SJCRH30 (cell line): Measurements from ENCODE around the gene NAA25. TPM values are rescaled to one million over a fixed set of nuclear protein-coding genes. Genes with fewer than 3 reads are reported as not detected.

Experiments
- DNase-seq, 2 experiments: peaks; one replicate each; pipeline ENCODE4 v3.0.0-alpha.2; 2015 to 2020
- H3K27ac ChIP-seq: fragments of 250-450 bp; sonication (Bioruptor Pico); 2 replicates; pipeline ENCODE4 v1.5.1; 2020; ENCODE audit warnings: mild to moderate bottlenecking, moderate library complexity
- H3K27me3 ChIP-seq: fragments of 250-450 bp; sonication (Bioruptor Pico); 2 replicates; pipeline ENCODE4 v1.5.1; 2020; ENCODE audit warnings: mild to moderate bottlenecking, moderate library complexity
- H3K36me3 ChIP-seq: fragments of 250-450 bp; sonication (Bioruptor Pico); 2 replicates; pipeline ENCODE4 v1.5.1; 2020; ENCODE audit warnings: mild to moderate bottlenecking, moderate library complexity
- H3K4me1 ChIP-seq: fragments of 250-450 bp; sonication (Bioruptor Pico); 2 replicates; pipeline ENCODE4 v1.5.1; 2020; ENCODE audit warnings: mild to moderate bottlenecking, moderate library complexity
- H3K4me3 ChIP-seq: fragments of 250-450 bp; sonication (Bioruptor Pico); 2 replicates; pipeline ENCODE4 v1.5.1; 2020; ENCODE audit warnings: mild to moderate bottlenecking, moderate library complexity
- H3K9me3 ChIP-seq: fragments of 250-450 bp; sonication (Bioruptor Pico); replicated peaks from 2 replicates; pipeline ENCODE4 v1.5.1; 2020; ENCODE audit warnings: mild to moderate bottlenecking, moderate library complexity
- total RNA-seq: library from RNA; depleted of rRNA; stranded (reverse); fragments of >200 nt; shearing (Covaris generic); gene quantifications from 2 replicates; pipeline ENCODE4 v1.2.3, GENCODE V29; 2014; rRNA removed

Gene NAA25
- 25.7 and 31.1 TPM in 2 replicates for total RNA-seq

DNA sequence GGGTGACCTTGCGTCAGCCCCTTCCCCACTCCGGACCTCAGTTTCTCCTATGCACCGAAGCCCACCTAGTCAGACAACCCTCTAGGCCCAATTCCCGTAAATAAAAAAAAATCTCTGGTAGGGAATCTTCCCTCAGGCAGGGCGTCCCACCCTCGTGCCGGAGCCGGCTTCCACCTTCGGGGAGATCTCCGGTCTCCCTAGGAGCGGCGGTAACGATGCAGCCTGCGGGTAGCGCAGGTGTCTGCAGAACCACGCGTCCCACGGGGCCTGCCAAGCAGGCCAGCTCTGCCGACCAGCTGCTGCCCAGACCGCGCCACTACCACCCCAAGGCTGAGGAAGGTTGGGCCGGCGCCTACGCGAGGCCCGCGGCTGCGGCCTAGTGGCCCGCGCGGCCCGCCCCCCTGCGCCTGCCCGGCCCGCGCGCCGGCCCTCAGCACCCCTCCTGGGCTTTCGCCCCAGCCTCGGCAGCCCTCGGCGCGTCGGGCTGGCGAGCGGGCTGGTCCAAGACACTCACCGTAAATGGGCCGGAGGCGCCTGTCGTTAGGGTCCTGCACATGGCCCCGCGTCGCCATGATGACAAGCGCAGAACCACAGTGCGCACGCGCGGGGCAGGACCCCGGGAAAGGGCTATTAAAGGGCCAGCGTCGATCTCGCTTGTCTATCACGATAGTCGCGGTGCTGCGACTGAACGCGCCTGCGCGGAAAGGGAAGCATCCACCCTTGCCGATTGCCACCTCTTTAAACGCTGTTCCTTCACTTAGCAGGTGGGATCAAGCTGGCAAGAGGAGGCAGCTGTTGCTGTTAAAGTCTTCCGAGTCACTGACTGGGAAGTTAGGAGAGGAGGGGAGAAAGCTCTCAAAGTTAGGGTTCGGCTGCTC is at the start of gene NAA25:
Gene NAA25, minus strand, starts transcription at position 582 of the 878 bp plus-strand sequence. Its CDS starts 10 bp downstream, at position 572.
- H3K4me3 ChIP-seq = peak within 1 kb of the TSS; percentile 85
- peak; percentile 90 to 92 for DNase-seq
- H3K36me3 ChIP-seq = peaks cover 11% of the 10 kb centered on the region; the same call in 1 of the 2 replicates
- peak within 1 kb of the TSS; percentile 80 for H3K27ac ChIP-seq
- no peaks in the 10 kb centered on the region for H3K27me3 ChIP-seq
- no peaks in the 10 kb centered on the region for H3K9me3 ChIP-seq
- no peaks in the 10 kb centered on the region for H3K4me1 ChIP-seq

DNA sequence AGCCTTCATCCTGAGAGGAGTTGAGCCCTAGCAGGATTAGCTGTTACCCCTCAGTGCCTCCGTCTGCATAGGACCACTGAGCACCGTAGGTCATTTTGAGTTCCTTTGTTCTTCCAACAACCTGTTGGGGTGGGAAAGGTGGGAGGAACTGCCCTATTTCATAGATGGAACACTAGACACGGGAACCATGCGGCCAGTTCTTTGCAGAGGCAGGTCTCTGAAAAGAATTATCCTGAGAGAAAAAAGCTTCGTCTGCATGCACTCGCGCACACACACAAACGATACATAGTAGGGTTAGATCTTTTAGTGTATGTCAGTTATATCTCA is 45.3 kb upstream of the NAA25 start:
- Histone ChIP-seq H3K4me3 (no peak overlapping the region), H3K9me3 (no peaks in the 10 kb centered on the region; the same call in 1 of the 2 replicates), H3K27ac (no peak overlapping the region), H3K27me3 (no peaks in the 10 kb centered on the region), H3K4me1 (no peaks in the 10 kb centered on the region), H3K36me3 (peaks cover 18% of the 10 kb centered on the region)
- no peak for DNase-seq

DNA sequence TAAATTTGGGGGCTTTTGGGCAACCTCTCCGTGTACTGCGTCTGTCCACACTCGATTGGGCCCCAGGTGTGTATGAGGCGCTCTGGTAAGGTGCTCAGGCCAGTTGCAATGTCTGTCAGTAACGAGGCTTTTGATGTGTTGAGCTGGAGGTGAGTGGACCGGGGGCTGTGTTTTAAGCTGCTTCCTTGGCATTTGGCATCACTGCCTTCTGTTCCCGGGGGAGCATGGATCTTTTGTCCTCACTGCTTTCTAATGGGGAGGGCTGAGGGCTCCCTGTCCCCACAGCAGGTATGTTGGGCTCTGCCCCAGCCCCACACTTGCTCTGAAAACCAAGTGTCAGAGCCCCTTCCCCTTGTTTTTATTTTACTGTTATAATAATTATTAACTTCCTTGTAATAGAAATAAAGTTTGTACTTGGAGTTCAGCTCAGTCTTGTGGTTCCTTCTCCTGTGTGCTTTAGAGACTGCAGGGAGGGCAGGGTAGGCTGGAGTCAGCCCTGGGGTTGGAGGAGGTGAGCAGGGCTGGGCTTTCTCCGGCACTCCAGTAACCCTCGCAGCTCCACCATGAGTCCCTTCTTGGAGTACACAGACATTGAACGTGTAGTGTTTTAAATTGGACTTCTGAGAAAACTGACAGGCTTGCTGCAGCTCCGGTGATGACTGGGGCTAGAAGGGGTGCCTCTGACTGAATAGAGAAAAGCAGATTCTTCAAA is 44.8 kb upstream of the NAA25 start:
- H3K9me3 ChIP-seq = no peaks in the 10 kb centered on the region; the same call in 1 of the 2 replicates
- no peaks in the 10 kb centered on the region for H3K4me1 ChIP-seq
- no peak for DNase-seq
- H3K27me3 ChIP-seq = no peaks in the 10 kb centered on the region
- H3K27ac ChIP-seq = no peak overlapping the region
- H3K36me3 ChIP-seq = peaks cover 22% of the 10 kb centered on the region
- no peak overlapping the region for H3K4me3 ChIP-seq

DNA sequence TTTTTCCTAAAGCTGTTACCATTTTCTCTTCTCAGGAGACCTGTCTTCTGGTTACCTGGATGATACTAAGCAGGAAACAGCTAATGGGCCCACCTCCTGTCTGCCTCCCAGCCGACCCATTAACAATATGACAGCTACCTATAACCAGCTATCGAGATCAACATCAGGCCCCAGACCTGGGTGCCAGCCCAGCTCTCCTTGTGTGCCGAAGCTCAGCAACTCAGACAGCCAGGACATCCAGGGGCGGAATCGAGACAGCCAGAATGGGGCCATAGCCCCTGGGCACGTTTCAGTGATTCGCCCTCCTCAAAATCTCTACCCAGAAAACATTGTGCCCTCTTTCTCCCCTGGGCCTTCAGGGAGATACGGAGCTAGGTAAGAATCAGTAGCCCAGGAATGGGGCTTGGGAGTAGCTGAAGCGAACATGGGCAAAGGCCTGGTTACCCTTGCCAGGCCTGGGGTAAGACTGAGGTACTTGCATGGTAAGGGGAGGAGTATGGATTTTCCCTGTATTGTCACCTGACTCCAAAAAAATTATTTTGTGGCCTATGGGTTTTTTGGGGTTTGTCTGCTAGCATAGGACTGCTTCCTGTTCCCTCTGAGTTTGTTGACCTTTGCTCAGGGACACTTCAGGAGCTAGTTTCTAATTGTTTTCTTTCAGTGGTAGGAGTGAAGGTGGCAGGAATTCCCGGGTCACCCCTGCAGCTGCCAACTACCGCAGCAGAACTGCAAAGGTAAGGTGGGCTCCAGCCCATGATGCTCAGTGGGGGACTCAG is 43.4 kb upstream of the NAA25 start:
- H3K36me3 ChIP-seq = peaks cover 29% of the 10 kb centered on the region
- no peak for DNase-seq
- no peak overlapping the region for H3K27ac ChIP-seq
- H3K4me3 ChIP-seq = no peak overlapping the region
- no peaks in the 10 kb centered on the region for H3K27me3 ChIP-seq
- H3K4me1 ChIP-seq = no peaks in the 10 kb centered on the region
- no peaks in the 10 kb centered on the region; the same call in 1 of the 2 replicates for H3K9me3 ChIP-seq

DNA sequence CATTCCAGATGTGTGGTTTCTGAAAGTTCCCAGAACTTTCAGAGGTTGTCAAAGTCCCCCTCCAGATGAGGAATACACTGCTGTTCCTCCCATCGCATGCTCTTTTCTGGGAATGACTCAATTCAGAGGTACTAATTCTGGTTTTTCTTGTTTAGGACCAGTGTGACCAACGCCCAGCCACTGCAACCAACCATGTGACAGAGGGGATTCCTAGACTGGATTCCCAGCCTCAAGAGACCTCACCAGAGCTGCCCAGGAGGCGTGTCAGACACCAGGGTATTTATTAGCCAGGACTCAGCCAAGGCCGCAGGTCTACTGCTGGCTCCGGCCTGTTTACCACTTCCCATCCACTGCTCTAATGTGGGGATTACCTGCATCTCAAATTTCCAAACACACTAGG is 41.0 kb upstream of the NAA25 start:
- no peaks in the 10 kb centered on the region for H3K9me3 ChIP-seq
- DNase-seq = no peak
- no peak overlapping the region for H3K27ac ChIP-seq
- H3K27me3 ChIP-seq = no peaks in the 10 kb centered on the region
- peaks cover 42% of the 10 kb centered on the region for H3K36me3 ChIP-seq
- no peak overlapping the region for H3K4me3 ChIP-seq
- no peaks in the 10 kb centered on the region for H3K4me1 ChIP-seq

DNA sequence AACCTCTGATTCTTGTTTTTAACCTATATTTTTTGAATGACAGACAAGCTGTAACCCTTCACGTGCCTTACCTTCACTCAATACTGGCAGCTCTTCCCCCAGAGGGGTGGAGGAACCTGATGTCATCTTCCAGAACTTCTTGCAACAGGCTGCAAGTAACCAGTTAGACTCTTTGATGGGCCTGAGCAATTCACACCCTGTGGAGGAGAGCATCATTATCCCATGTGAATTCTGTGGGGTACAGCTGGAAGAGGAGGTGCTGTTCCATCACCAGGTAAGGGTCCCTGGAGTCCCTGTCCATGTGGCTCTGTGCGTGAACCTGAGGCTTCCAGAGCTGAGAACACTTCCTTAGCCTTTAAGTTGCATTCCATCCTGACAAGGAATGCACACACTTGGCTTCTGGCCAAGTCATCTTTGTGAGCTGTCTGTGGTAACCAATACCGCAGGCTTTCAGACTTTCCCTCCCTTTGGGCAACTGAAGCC is 39.5 kb upstream of the NAA25 start:
- H3K4me3 ChIP-seq = no peak overlapping the region
- DNase-seq = peak; percentile 44 to 45

DNA sequence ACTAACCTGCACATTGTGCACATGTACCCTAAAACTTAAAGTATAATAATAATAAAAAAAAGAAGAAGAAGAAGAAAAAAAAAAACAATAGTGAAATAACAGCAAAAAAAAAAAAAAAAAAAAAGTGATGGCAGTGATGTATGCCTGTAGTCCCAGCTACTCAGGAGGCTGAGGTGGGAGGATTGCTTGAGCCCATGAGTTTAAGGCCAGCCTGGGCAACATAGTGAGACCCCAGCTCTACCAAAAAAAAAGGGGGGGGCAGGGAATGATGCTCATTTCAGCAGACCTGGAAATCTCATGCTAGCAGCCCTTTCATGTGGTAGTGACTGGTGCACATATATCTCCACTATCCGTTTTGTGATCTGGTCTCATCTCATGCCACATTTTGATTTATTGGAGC is 37.5 kb upstream of the NAA25 start:
- H3K27me3 ChIP-seq = no peaks in the 10 kb centered on the region
- H3K4me1 ChIP-seq = no peaks in the 10 kb centered on the region
- H3K9me3 ChIP-seq = no peaks in the 10 kb centered on the region
- H3K27ac ChIP-seq = no peak overlapping the region
- H3K4me3 ChIP-seq = no peak overlapping the region
- no peak for DNase-seq
- H3K36me3 ChIP-seq = peaks cover 50% of the 10 kb centered on the region

More for the DNA sequence above, 39.5 kb upstream of the NAA25 start:
- H3K27ac ChIP-seq = no peak overlapping the region
- no peaks in the 10 kb centered on the region for H3K9me3 ChIP-seq
- peaks cover 48% of the 10 kb centered on the region for H3K36me3 ChIP-seq
- H3K27me3 ChIP-seq = no peaks in the 10 kb centered on the region
- no peaks in the 10 kb centered on the region for H3K4me1 ChIP-seq

DNA sequence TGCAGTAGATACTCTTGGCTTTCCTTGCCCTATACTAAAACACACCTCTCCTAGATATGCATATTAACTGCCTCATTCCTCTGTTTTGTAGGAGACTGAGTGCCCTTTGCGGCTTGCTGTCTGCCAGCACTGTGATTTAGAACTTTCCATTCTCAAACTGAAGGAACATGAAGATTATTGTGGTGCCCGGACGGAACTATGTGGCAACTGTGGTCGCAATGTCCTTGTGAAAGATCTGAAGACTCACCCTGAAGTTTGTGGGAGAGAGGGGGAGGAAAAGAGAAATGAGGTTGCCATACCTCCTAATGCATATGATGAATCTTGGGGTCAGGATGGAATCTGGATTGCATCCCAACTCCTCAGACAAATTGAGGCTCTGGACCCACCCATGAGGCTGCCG is 32.1 kb upstream of the NAA25 start:
- H3K4me3 ChIP-seq = no peak overlapping the region
- H3K36me3 ChIP-seq = peaks cover 34% of the 10 kb centered on the region
- DNase-seq = no peak
- no peak overlapping the region for H3K27ac ChIP-seq
- no peaks in the 10 kb centered on the region for H3K4me1 ChIP-seq
- no peaks in the 10 kb centered on the region for H3K9me3 ChIP-seq
- no peaks in the 10 kb centered on the region for H3K27me3 ChIP-seq

DNA sequence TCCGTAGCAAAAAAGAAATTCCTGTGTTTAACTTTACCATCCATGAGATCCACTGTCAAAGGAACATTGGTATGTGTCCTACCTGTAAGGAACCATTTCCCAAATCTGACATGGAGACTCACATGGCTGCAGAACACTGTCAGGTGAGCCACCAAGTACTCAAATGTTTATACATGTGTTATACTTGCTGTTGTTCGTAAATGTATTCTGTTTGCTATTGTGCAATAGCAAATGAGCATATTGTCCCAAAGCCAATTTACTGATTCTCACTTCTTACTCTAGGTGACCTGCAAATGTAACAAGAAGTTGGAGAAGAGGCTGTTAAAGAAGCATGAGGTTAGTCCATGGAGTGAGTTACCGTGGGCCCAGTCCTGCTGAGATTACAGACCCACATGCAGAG is 26.1 kb upstream of the NAA25 start:
- H3K36me3 ChIP-seq = peaks cover 13% of the 10 kb centered on the region
- no peak for DNase-seq
- H3K27me3 ChIP-seq = no peaks in the 10 kb centered on the region
- H3K27ac ChIP-seq = no peak overlapping the region
- no peak overlapping the region for H3K4me3 ChIP-seq
- H3K4me1 ChIP-seq = no peaks in the 10 kb centered on the region
- H3K9me3 ChIP-seq = no peaks in the 10 kb centered on the region

DNA sequence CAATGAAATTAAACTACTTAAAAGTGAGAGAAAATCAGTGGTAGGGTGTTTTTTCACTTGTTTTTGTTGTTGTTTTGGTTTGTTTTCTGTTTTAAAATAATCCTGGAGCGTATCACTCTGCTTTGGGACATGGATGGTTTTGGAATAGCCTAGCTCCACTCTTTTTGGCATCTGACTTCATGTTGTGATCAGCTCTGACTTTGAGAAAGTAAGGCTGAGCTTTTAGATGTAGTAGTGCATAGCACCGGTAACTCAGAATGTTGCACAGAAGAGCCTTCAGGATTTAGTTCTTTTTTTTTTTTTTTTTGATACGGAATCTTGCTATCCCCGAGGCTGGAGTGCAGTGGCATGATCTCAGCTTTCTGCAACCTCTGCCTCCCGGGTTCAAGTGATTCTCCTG is 24.8 kb upstream of the NAA25 start:
- Histone ChIP-seq H3K4me3 (no peak overlapping the region), H3K4me1 (no peaks in the 10 kb centered on the region), H3K9me3 (no peaks in the 10 kb centered on the region), H3K27ac (no peak overlapping the region), H3K27me3 (no peaks in the 10 kb centered on the region), H3K36me3 (peaks cover 13% of the 10 kb centered on the region)
- no peak for DNase-seq

DNA sequence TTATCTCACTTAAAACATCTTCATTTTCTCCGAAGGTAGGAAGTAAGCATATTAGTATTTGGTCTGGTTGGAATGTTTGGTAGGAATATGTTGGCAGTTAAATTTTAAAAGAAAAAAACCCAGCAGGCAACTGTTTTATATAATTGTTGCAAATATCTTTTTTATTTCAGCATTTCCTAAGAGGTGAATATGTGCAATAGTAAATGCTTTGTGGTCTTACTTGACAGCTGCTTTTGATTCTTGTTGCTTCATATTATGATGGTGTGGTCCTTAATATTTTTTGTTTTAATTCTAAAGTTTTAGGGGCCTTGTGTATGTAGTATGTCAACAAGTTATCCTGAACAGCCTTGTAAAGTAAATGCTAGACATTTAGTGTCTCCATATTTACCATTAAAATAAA is 23.1 kb upstream of the NAA25 start:
- H3K36me3 ChIP-seq = peaks cover 3% of the 10 kb centered on the region
- H3K9me3 ChIP-seq = no peaks in the 10 kb centered on the region
- no peaks in the 10 kb centered on the region for H3K27me3 ChIP-seq
- no peak overlapping the region for H3K4me3 ChIP-seq
- DNase-seq = no peak
- H3K4me1 ChIP-seq = no peaks in the 10 kb centered on the region
- H3K27ac ChIP-seq = no peak overlapping the region

DNA sequence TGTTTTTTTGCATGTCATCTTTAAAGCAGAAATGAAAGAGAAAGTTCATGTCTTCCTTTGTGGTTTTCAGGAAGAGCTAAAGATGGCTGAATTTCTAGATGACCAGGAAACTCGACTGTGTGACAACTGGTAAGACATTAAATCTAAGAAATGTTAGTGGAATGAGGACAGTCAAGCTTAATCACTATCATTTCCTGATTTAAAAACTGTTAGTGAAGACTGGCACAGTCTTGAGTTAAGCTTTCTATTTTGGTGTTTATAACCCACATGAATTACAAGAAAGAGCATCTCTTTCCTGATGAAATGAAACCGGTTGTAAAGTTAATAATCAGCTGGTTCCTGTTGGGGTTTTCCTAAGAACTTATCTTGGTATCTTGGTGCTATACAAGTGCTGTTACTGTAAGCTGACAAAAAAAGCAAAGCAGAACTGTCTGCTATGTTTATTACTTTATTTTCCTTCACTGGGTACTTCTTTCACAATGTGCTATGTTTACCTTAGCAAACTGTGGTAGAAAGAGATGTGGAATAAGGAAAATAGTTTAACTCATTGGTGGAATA is 21.9 kb upstream of the NAA25 start:
- no peak for DNase-seq
- no peaks in the 10 kb centered on the region for H3K4me1 ChIP-seq
- H3K36me3 ChIP-seq = no peaks in the 10 kb centered on the region; the same call in 1 of the 2 replicates
- no peaks in the 10 kb centered on the region for H3K9me3 ChIP-seq
- no peaks in the 10 kb centered on the region for H3K27me3 ChIP-seq
- H3K4me3 ChIP-seq = no peak overlapping the region
- H3K27ac ChIP-seq = no peak overlapping the region

DNA sequence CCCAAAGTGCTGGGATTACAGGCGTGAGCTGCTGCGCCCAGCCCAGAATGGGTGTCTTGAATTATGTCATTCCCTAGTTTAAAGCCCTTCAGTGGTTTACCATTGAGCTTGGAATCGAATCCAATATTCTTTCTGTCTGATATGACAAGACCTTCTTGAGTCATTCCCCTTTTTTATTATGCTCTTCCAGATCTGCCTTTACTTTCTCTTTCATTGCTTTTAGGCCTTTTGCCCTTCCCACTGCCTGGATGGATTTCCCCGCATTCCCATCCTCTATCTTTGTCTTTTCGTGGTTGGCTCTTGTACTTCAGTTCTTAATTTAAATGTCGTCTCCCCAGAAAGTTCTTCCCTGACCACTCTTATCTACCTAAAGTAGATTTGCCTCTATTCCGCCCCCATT is 18.3 kb upstream of the NAA25 start:
- Histone ChIP-seq H3K4me1 (peaks cover 15% of the 10 kb centered on the region), H3K27me3 (no peaks in the 10 kb centered on the region; the same call in 1 of the 2 replicates), H3K4me3 (no peak overlapping the region), H3K36me3 (no peaks in the 10 kb centered on the region), H3K9me3 (no peaks in the 10 kb centered on the region), H3K27ac (no peak overlapping the region)
- DNase-seq = no peak

DNA sequence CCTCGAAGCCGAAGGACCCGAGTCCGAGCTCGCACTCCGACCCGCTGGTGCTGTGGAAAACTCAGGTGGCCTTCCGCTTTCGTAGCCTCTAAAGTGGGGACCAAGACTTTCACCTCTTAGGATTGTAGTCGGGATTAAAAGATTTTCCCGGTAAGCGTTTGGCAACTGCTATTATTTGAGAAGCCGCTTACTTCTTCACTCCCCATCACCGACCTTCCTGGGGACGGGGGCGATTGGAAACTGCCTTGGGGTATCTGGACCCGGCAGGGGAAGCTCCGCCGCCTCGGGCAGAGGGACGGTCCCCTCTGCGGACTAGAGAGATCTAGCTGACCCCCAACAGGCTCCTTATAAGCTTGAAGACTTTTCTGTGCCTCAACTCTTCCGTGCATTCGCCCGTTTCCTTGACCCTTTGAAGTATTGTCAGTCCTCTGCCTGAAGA is 17.4 kb upstream of the NAA25 start:
- no peak overlapping the region for H3K27ac ChIP-seq
- no peaks in the 10 kb centered on the region for H3K9me3 ChIP-seq
- no peak for DNase-seq
- peaks cover 16% of the 10 kb centered on the region for H3K4me1 ChIP-seq
- peak overlapping the region; percentile 79 for H3K4me3 ChIP-seq
- H3K27me3 ChIP-seq = no peaks in the 10 kb centered on the region; the same call in 1 of the 2 replicates
- H3K36me3 ChIP-seq = no peaks in the 10 kb centered on the region
